Adipocyte (in vitro differentiated cells): ENCODE data around the gene KPNA5.

ENCODE experiments used
- DNase-seq: peaks from one replicate; pipeline ENCODE4 v3.0.0-alpha.2; 2015; ENCODE audit warnings: low read depth
- H3K27me3 ChIP-seq: replicated peaks from 2 replicates; pipeline ENCODE4 v1.7.0; 2013; ENCODE audit warnings: mild to moderate bottlenecking, low read length, moderate library complexity; ENCODE audit not compliant: control insufficient read depth, insufficient read depth
- H3K36me3 ChIP-seq: 2 replicates; pipeline ENCODE4 v1.7.0; 2013; ENCODE audit warnings: low read length, mild to moderate bottlenecking, moderate library complexity; ENCODE audit not compliant: control insufficient read depth, insufficient read depth, severe bottlenecking
- H3K4me1 ChIP-seq: 2 replicates; pipeline ENCODE4 v1.7.0; 2013; ENCODE audit warnings: mild to moderate bottlenecking, low read length, moderate library complexity; ENCODE audit not compliant: control insufficient read depth, insufficient read depth
- H3K4me3 ChIP-seq: 2 replicates; pipeline ENCODE4 v1.7.0; 2013; ENCODE audit warnings: mild to moderate bottlenecking, low read length, moderate library complexity
- H3K9ac ChIP-seq: 2 replicates; pipeline ENCODE4 v1.7.0; 2013; ENCODE audit warnings: mild to moderate bottlenecking, low read length, moderate library complexity
- H3K9me3 ChIP-seq: 2 replicates; pipeline ENCODE4 v1.7.0; 2013; ENCODE audit warnings: mild to moderate bottlenecking, low read length, moderate library complexity; ENCODE audit not compliant: control insufficient read depth

KPNA5 gene

GRCh38 chr6:116763048-116763447 lies 82.0 kb downstream of the KPNA5 start:
- no peak overlapping the region for H3K9ac ChIP-seq
- DNase-seq: no peak
- peaks cover 9% of the 10 kb centered on the region for H3K27me3 ChIP-seq
- H3K9me3 ChIP-seq: no peaks in the 10 kb centered on the region
- no peaks in the 10 kb centered on the region for H3K36me3 ChIP-seq
- H3K4me3 ChIP-seq: no peak overlapping the region
- H3K4me1 ChIP-seq: peaks cover 10% of the 10 kb centered on the region

GRCh38 chr6:116763906-116764628 lies 83.1 kb downstream of the KPNA5 start:
- peaks cover 9% of the 10 kb centered on the region for H3K27me3 ChIP-seq
- no peak for DNase-seq
- H3K9me3 ChIP-seq: no peaks in the 10 kb centered on the region
- H3K4me3 ChIP-seq: peak overlapping the region; percentile 83
- peaks cover 10% of the 10 kb centered on the region for H3K4me1 ChIP-seq
- no peak overlapping the region for H3K9ac ChIP-seq
- H3K36me3 ChIP-seq: no peaks in the 10 kb centered on the region

GRCh38 chr6:116764629-116764960 lies 83.6 kb downstream of the KPNA5 start:
- no peaks in the 10 kb centered on the region for H3K36me3 ChIP-seq
- peak overlapping the region; percentile 83 for H3K4me3 ChIP-seq
- H3K9ac ChIP-seq: peak overlapping the region; percentile 60
- peaks cover 10% of the 10 kb centered on the region for H3K4me1 ChIP-seq
- H3K27me3 ChIP-seq: peaks cover 9% of the 10 kb centered on the region
- no peak for DNase-seq
- H3K9me3 ChIP-seq: no peaks in the 10 kb centered on the region

- Histone ChIP-seq H3K4me3 (peak within 1 kb of the TSS; percentile 83), H3K36me3 (no peaks in the 10 kb centered on the region), H3K4me1 (peaks cover 10% of the 10 kb centered on the region), H3K27me3 (peaks cover 9% of the 10 kb centered on the region), H3K9me3 (no peaks in the 10 kb centered on the region), H3K9ac (peak within 1 kb of the TSS; percentile 60)
- DNase-seq: peak; percentile 45
Observed at GRCh38 chr6:116764961-116765841, 84.2 kb downstream of the KPNA5 start, which contains the start of gene FAM162B. Gene FAM162B (minus strand): TSS chr6:116765719. CDS start chr6:116765576, 143 bp downstream.

GRCh38 chr6:116766506-116767176 lies 85.6 kb downstream of the KPNA5 start:
- no peaks in the 10 kb centered on the region for H3K9me3 ChIP-seq
- H3K9ac ChIP-seq: no peak overlapping the region
- peaks cover 10% of the 10 kb centered on the region for H3K4me1 ChIP-seq
- H3K36me3 ChIP-seq: no peaks in the 10 kb centered on the region
- peaks cover 9% of the 10 kb centered on the region for H3K27me3 ChIP-seq
- DNase-seq: no peak
- H3K4me3 ChIP-seq: no peak overlapping the region

GRCh38 chr6:116767715-116768114 lies 86.7 kb downstream of the KPNA5 start:
- peaks cover 9% of the 10 kb centered on the region for H3K27me3 ChIP-seq
- no peak for DNase-seq
- H3K9me3 ChIP-seq: no peaks in the 10 kb centered on the region
- H3K4me3 ChIP-seq: no peak overlapping the region
- no peak overlapping the region for H3K9ac ChIP-seq
- no peaks in the 10 kb centered on the region for H3K36me3 ChIP-seq
- H3K4me1 ChIP-seq: peaks cover 10% of the 10 kb centered on the region

DNA sequence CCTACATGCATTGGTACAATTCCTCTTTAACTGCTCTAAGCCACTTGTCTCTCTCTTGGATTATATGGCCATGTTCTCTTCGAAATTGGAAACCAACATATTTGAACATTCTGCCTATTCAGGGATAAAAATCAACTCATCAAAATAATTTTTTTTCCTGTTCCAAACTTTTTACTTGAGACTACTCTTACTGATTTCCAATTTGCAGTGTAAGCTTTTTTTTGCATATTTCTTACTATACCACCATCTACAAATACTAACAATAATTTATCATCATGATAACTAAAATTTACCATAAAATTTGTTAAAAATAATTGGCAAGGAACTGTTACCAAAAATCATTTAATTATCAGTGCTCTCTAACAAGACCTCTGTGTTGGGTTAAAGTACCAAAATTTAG lies 91.4 kb downstream of the KPNA5 start:
- H3K9ac ChIP-seq: no peak overlapping the region
- H3K36me3 ChIP-seq: no peaks in the 10 kb centered on the region
- H3K9me3 ChIP-seq: no peaks in the 10 kb centered on the region
- H3K27me3 ChIP-seq: no peaks in the 10 kb centered on the region
- DNase-seq: no peak
- H3K4me1 ChIP-seq: peaks cover 10% of the 10 kb centered on the region
- H3K4me3 ChIP-seq: no peak overlapping the region

DNA sequence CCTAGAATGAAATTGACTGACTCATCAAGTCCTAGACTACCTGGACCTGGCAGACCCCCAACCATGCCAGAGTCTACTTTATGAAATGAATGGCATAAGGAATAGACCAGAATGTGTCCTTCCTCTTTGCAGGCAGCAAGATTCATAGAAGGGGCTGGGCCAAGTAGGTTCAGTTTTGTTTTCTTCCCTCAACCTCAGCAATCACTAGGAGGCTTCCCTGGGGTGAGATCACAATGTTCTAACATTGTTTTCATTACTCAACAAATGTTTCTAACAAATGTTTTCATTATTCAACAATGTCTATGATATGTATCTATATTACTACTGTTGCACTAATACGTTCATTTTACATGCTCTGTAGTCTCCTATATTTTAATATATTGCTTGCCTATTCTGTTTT lies 92.9 kb downstream of the KPNA5 start:
- peak overlapping the region; percentile 7 for H3K4me3 ChIP-seq
- no peak overlapping the region for H3K9ac ChIP-seq
- peak; percentile 1 for DNase-seq
- no peaks in the 10 kb centered on the region for H3K27me3 ChIP-seq
- peaks cover 7% of the 10 kb centered on the region for H3K4me1 ChIP-seq
- no peaks in the 10 kb centered on the region for H3K36me3 ChIP-seq
- H3K9me3 ChIP-seq: no peaks in the 10 kb centered on the region

GRCh38 chr6:116779573-116780164 lies 98.7 kb downstream of the KPNA5 start:
- H3K27me3 ChIP-seq: no peaks in the 10 kb centered on the region
- peak overlapping the region; percentile 32 for H3K4me3 ChIP-seq
- peak overlapping the region; percentile 22 for H3K9ac ChIP-seq
- peak; percentile 78 for DNase-seq
- H3K36me3 ChIP-seq: no peaks in the 10 kb centered on the region
- H3K4me1 ChIP-seq: peaks cover 8% of the 10 kb centered on the region
- H3K9me3 ChIP-seq: no peaks in the 10 kb centered on the region

DNA sequence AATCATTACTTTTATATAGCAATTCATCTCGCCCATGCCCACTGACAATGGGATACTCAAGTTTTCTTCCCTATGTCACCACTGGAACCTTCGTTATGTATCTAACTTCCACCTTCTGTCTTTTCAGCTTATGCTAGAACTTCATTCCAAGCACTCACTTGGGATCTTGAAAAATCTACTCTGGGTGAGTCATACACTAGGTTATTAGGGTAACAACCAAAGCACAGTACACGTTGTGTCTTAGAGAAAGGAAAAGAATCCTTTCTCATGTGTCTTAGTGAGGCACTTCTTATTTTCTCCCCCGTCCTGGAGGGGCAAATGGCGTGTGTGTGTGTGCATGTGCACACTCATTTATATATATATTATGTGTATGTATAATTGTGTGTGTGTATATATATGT lies 102.8 kb downstream of the KPNA5 start:
- Histone ChIP-seq H3K9ac (no peak overlapping the region), H3K27me3 (no peaks in the 10 kb centered on the region), H3K4me3 (no peak overlapping the region), H3K36me3 (no peaks in the 10 kb centered on the region), H3K4me1 (peaks cover 8% of the 10 kb centered on the region), H3K9me3 (no peaks in the 10 kb centered on the region)
- no peak for DNase-seq
